Prostate gland (tissue), 2 donors: Measurements from ENCODE around the gene NLN.

Source experiments
- POLR2A ChIP-seq: fragments of 450-650 bp; IDR thresholded peaks from one replicate; pipeline ENCODE4 v1.6.1; 2016; ENCODE audit warnings: antibody characterized with exemption, mild to moderate bottlenecking
- TF ChIP-seq, protein P1 (sequence below), 4 experiments: fragments of 200-600 bp in 2 of 4; fragments of 450-650 bp in 2 of 4; sonication (generic) in 2 of 4; IDR thresholded peaks; 1 replicate in 3 of 4; 2 replicates in 1 of 4; pipeline ENCODE4 v1.5.1; 2016 to 2019; ENCODE audit warnings: antibody characterized with exemption in 4 of 4, mild to moderate bottlenecking in 2 of 4, moderate library complexity in 2 of 4

DNA sequence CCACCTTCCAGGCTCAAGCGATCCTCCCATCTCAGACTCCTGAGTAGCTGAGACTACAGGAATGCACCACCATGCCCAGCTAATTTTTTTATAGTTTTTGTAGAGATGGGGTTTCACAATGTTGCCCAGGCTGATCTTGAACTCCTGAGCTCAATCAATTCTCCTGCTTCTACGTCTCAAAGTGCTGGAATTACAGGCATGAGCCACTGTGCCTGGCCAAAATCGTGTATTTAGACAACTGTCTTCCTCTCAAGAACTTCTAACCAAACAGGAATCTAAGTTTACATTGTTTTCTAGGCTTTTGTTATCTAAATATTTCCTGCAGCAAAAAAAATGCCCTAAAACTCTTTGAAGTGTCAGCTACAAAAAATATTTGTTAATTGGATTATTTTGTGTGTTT lies 78.8 kb downstream of the NLN start:
- TF ChIP-seq, protein P1, sequence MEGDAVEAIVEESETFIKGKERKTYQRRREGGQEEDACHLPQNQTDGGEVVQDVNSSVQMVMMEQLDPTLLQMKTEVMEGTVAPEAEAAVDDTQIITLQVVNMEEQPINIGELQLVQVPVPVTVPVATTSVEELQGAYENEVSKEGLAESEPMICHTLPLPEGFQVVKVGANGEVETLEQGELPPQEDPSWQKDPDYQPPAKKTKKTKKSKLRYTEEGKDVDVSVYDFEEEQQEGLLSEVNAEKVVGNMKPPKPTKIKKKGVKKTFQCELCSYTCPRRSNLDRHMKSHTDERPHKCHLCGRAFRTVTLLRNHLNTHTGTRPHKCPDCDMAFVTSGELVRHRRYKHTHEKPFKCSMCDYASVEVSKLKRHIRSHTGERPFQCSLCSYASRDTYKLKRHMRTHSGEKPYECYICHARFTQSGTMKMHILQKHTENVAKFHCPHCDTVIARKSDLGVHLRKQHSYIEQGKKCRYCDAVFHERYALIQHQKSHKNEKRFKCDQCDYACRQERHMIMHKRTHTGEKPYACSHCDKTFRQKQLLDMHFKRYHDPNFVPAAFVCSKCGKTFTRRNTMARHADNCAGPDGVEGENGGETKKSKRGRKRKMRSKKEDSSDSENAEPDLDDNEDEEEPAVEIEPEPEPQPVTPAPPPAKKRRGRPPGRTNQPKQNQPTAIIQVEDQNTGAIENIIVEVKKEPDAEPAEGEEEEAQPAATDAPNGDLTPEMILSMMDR (IDR thresholded peaks at IDR 0.05), result no peak
- TF ChIP-seq POLR2A, result no peak
